GM12891 (cell line): Measurements from ENCODE around the gene ANGPTL1.

Source experiments
- POLR2A ChIP-seq: IDR thresholded peaks from 2 replicates; pipeline ENCODE4 v1.6.1; 2011; ENCODE audit warnings: low read depth, low read length, control low read depth
- POLR2AphosphoS5 ChIP-seq: IDR thresholded peaks from 2 replicates; pipeline ENCODE4 v1.6.1; 2011; ENCODE audit warnings: low read depth, low read length, control low read depth
- POU2F2 ChIP-seq: IDR thresholded peaks from 2 replicates; pipeline ENCODE4 v1.6.1; 2011; ENCODE audit warnings: low read depth, mild to moderate bottlenecking, control low read depth, low read length, moderate library complexity

- TF ChIP-seq POLR2AphosphoS5, result no peak
- TF ChIP-seq POLR2A, result no peak
- no peak for TF ChIP-seq POU2F2
These were observed 28.5 kb upstream of the ANGPTL1 start for GRCh38 chr1:178899402-178899801.
